H1 (cell line): ENCODE measurements around the gene ZC3HAV1. TPM values are rescaled to one million over a fixed set of nuclear protein-coding genes. Genes with fewer than 3 reads are reported as not detected.

Experiments used
- CTCF ChIA-PET: fragments of 300-600 bp; sonication (Branson Sonifier 250); formaldehyde crosslinking; loops from one replicate; lab custom pipeline; 2021; ENCODE audit not compliant: partially characterized antibody; lab: Charles Lee
- POLR2A ChIA-PET: fragments of 300-600 bp; sonication (Branson Sonifier 250); formaldehyde crosslinking; loops from one replicate; lab custom pipeline; 2021; ENCODE audit warnings: inconsistent platforms; ENCODE audit not compliant: partially characterized antibody; lab: Charles Lee
- DNase-seq, 2 experiments: peaks; one replicate each; pipeline versions ENCODE4 v3.0.0 to v3.0.0-alpha.2; 2010 to 2022; ENCODE audit warnings: low spot score in 2 of 2, low read depth in 1 of 2, mixed read lengths in 1 of 2
- FAIRE-seq: peaks from 2 replicates; lab custom pipeline; 2011; peaks lifted over from hg19 to GRCh38; lab: Jason Lieb, UNC
- H2AFZ ChIP-seq: 2 replicates; pipeline ENCODE4 v1.8.1; 2012; ENCODE audit warnings: low read length, inconsistent platforms
- H2AK5ac ChIP-seq: 2 replicates; pipeline ENCODE4 v1.6.1; 2013; ENCODE audit warnings: low read depth, low read length
- H2BK120ac ChIP-seq: replicated peaks from 2 replicates; pipeline ENCODE3; 2013; ENCODE audit warnings: low read depth, low read length, inconsistent platforms
- H2BK12ac ChIP-seq: 2 replicates; pipeline ENCODE4 v1.6.1; 2013; ENCODE audit warnings: low read depth, low read length
- H2BK15ac ChIP-seq: 2 replicates; pipeline ENCODE4 v1.6.1; 2013; ENCODE audit warnings: low read length
- H2BK20ac ChIP-seq: 2 replicates; pipeline ENCODE4 v1.6.1; 2013; ENCODE audit warnings: low read length
- H2BK5ac ChIP-seq: 2 replicates; pipeline ENCODE4 v1.6.1; 2013; ENCODE audit warnings: low read depth, low read length
- H3K14ac ChIP-seq: 2 replicates; pipeline ENCODE4 v1.6.1; 2013; ENCODE audit warnings: inconsistent platforms; ENCODE audit not compliant: insufficient read length
- H3K18ac ChIP-seq: 2 replicates; pipeline ENCODE4 v1.6.1; 2013; ENCODE audit warnings: low read length; ENCODE audit errors: extremely low read depth
- H3K23ac ChIP-seq: 2 replicates; pipeline ENCODE4 v1.6.1; 2013; ENCODE audit warnings: inconsistent platforms; ENCODE audit not compliant: insufficient read length
- H3K23me2 ChIP-seq: 2 replicates; pipeline ENCODE4 v1.6.1; 2013; ENCODE audit warnings: low read depth, low read length
- H3K27ac ChIP-seq: 2 replicates; pipeline ENCODE4 v1.6.1; 2011; ENCODE audit warnings: low read depth, low read length, inconsistent platforms
- H3K27me3 ChIP-seq, 4 experiments: replicated peaks in 1 of 4; 1 replicate in 1 of 4; 2 replicates in 3 of 4; pipeline versions ENCODE4 v1.6.1 to v1.8.1; 2011 to 2013; ENCODE audit warnings: low read length in 3 of 4, mild to moderate bottlenecking in 3 of 4, inconsistent platforms in 2 of 4, mixed read lengths in 2 of 4, moderate library complexity in 1 of 4; ENCODE audit not compliant: control insufficient read depth in 3 of 4, insufficient read depth in 3 of 4; ENCODE audit errors: extremely low read depth in 1 of 4
- H3K36me3 ChIP-seq, 4 experiments: 2 replicates each; pipeline versions ENCODE4 v1.6.1 to v1.8.1; 2011 to 2013; ENCODE audit warnings: mild to moderate bottlenecking in 4 of 4, low read length in 3 of 4, moderate library complexity in 2 of 4, control low read depth in 1 of 4, inconsistent platforms in 1 of 4; ENCODE audit not compliant: insufficient read depth in 4 of 4, control insufficient read depth in 2 of 4
- H3K4ac ChIP-seq: replicated peaks from 2 replicates; pipeline ENCODE3; 2013; ENCODE audit warnings: low read length, low read depth, mixed read lengths, inconsistent platforms; ENCODE audit not compliant: insufficient read length
- H3K4me1 ChIP-seq, 4 experiments: replicated peaks in 1 of 4; 1 replicate in 1 of 4; 2 replicates in 3 of 4; pipeline versions ENCODE4 v1.6.1 to v1.8.1; 2011 to 2013; ENCODE audit warnings: low read length in 3 of 4, inconsistent platforms in 2 of 4, mixed read lengths in 1 of 4; ENCODE audit not compliant: insufficient read depth in 4 of 4, control insufficient read depth in 3 of 4
- H3K4me2 ChIP-seq, 2 experiments: 2 replicates each; pipeline versions ENCODE4 v1.6.1 to v1.8.1; 2011 to 2013; ENCODE audit warnings: low read depth in 2 of 2, low read length in 2 of 2, control low read depth in 1 of 2, inconsistent platforms in 1 of 2, mild to moderate bottlenecking in 1 of 2; ENCODE audit not compliant: insufficient read depth in 1 of 2
- H3K4me3 ChIP-seq, 4 experiments: fragments of 200-600, 300-600 bp in 1 of 4; sonication (generic), shearing (Covaris generic), sonication (Bioruptor Twin) in 1 of 4; 2 replicates each; pipeline versions ENCODE4 v1.5.1 to v1.8.1; 2011 to 2016; ENCODE audit warnings: low read length in 4 of 4, low read depth in 3 of 4, control low read depth in 2 of 4, inconsistent platforms in 2 of 4, mild to moderate bottlenecking in 2 of 4, mixed read lengths in 1 of 4, moderate library complexity in 1 of 4; ENCODE audit not compliant: insufficient read depth in 2 of 4; ENCODE audit errors: extremely low read depth in 1 of 4
- H3K56ac ChIP-seq: replicated peaks from 2 replicates; pipeline ENCODE3; 2013; ENCODE audit warnings: low read depth, mild to moderate bottlenecking, mixed read lengths, low read length, inconsistent platforms; ENCODE audit not compliant: insufficient read length
- H3K79me1 ChIP-seq: 2 replicates; pipeline ENCODE4 v1.6.1; 2013; ENCODE audit warnings: low read depth, low read length, control low read depth
- H3K79me2 ChIP-seq, 2 experiments: 2 replicates each; pipeline versions ENCODE4 v1.6.1 to v1.8.1; 2012 to 2013; ENCODE audit warnings: low read length in 2 of 2, mild to moderate bottlenecking in 2 of 2, inconsistent platforms in 1 of 2; ENCODE audit not compliant: insufficient read depth in 2 of 2, control insufficient read depth in 1 of 2
- H3K9ac ChIP-seq, 4 experiments: replicated peaks in 1 of 4; 1 replicate in 1 of 4; 2 replicates in 3 of 4; pipeline versions ENCODE4 v1.6.1 to v1.8.1; 2011 to 2013; ENCODE audit warnings: low read depth in 3 of 4, low read length in 3 of 4, control low read depth in 2 of 4, mild to moderate bottlenecking in 2 of 4, moderate library complexity in 2 of 4, inconsistent platforms in 1 of 4; ENCODE audit errors: extremely low read depth in 1 of 4
- H3K9me3 ChIP-seq, 2 experiments: 2 replicates each; pipeline versions ENCODE4 v1.6.1 to v1.8.1; 2012 to 2013; ENCODE audit warnings: mild to moderate bottlenecking in 2 of 2, moderate library complexity in 2 of 2, control low read depth in 1 of 2, inconsistent platforms in 1 of 2, low read depth in 1 of 2, low read length in 1 of 2, mixed read lengths in 1 of 2; ENCODE audit not compliant: insufficient read depth in 2 of 2
- H4K20me1 ChIP-seq, 2 experiments: replicated peaks in 1 of 2; 2 replicates each; pipeline versions ENCODE3 to v1.8.1; 2011 to 2013; ENCODE audit warnings: inconsistent platforms in 2 of 2, low read length in 2 of 2, mild to moderate bottlenecking in 1 of 2; ENCODE audit not compliant: insufficient read depth in 2 of 2, control insufficient read depth in 1 of 2
- H4K5ac ChIP-seq: 2 replicates; pipeline ENCODE4 v1.6.1; 2013; ENCODE audit warnings: low read length, low read depth, mixed read lengths, inconsistent platforms; ENCODE audit not compliant: insufficient read length
- H4K8ac ChIP-seq: 2 replicates; pipeline ENCODE4 v1.8.0; 2013; ENCODE audit warnings: mild to moderate bottlenecking, moderate library complexity, low read length, inconsistent platforms; ENCODE audit not compliant: insufficient read depth; ENCODE audit errors: extremely low read depth
- H4K91ac ChIP-seq: replicated peaks from 2 replicates; pipeline ENCODE3; 2013; ENCODE audit warnings: low read length, mixed read lengths, inconsistent platforms; ENCODE audit not compliant: insufficient read length
- ASH2L ChIP-seq: fragments of 200-600, 300-600 bp; sonication (generic); IDR thresholded peaks from one replicate; pipeline ENCODE4 v1.7.1; 2017; ENCODE audit warnings: low read length
- CEBPB ChIP-seq: IDR thresholded peaks from 2 replicates; pipeline ENCODE4 v1.6.1; 2012; ENCODE audit warnings: low read depth, low read length
- EGR1 ChIP-seq: IDR thresholded peaks from 2 replicates; pipeline ENCODE4 v1.6.1; 2011; ENCODE audit warnings: low read depth, low read length, borderline replicate concordance
- GABPA ChIP-seq: IDR thresholded peaks from 2 replicates; pipeline ENCODE4 v1.6.1; 2011; ENCODE audit warnings: mild to moderate bottlenecking, low read length, moderate library complexity, borderline replicate concordance; ENCODE audit not compliant: insufficient read depth
- JUN ChIP-seq: IDR thresholded peaks from 2 replicates; pipeline ENCODE4 v1.6.1; 2011; ENCODE audit warnings: low read depth, mild to moderate bottlenecking, improper control_type of control experiment, low read length
- KDM1A ChIP-seq: fragments of 200-600, 300-600 bp; sonication (generic); IDR thresholded peaks from 2 replicates; pipeline ENCODE4 v1.7.1; 2016; ENCODE audit warnings: mild to moderate bottlenecking, low read length, borderline replicate concordance
- KDM5A ChIP-seq: fragments of 200-600 bp; IDR thresholded peaks from 2 replicates; pipeline ENCODE4 v1.7.1; 2012; ENCODE audit warnings: mild to moderate bottlenecking, low read length, inconsistent platforms, mixed read lengths
- PHF8 ChIP-seq: fragments of 200-600 bp; sonication (generic); conservative IDR thresholded peaks from 2 replicates; pipeline ENCODE4 v1.7.1; 2012; ENCODE audit warnings: low read depth, mild to moderate bottlenecking, inconsistent platforms, low read length, moderate library complexity
- RAD21 ChIP-seq, 2 experiments: IDR thresholded peaks in 1 of 2; conservative IDR thresholded peaks in 1 of 2; 2 replicates each; pipeline ENCODE4 v1.6.1; 2011; ENCODE audit warnings: low read depth in 2 of 2, low read length in 2 of 2, improper control_type of control experiment in 1 of 2, inconsistent platforms in 1 of 2, mild to moderate bottlenecking in 1 of 2, moderate library complexity in 1 of 2
- RBBP5 ChIP-seq: IDR thresholded peaks from 2 replicates; pipeline ENCODE4 v1.7.1; 2012; ENCODE audit warnings: low read depth, mild to moderate bottlenecking, inconsistent platforms, low read length, moderate library complexity, borderline replicate concordance
- SP1 ChIP-seq: IDR thresholded peaks from 2 replicates; pipeline ENCODE4 v1.6.1; 2011; ENCODE audit warnings: low read depth, low read length
- TAF1 ChIP-seq: IDR thresholded peaks from 2 replicates; pipeline ENCODE4 v1.6.1; 2011; ENCODE audit warnings: mild to moderate bottlenecking, low read depth, low read length
- TAF7 ChIP-seq: optimal IDR thresholded peaks from 2 replicates; pipeline ENCODE3; 2011; ENCODE audit warnings: low read depth, mild to moderate bottlenecking, inconsistent platforms, low read length, moderate library complexity, borderline replicate concordance
- WGBS, 2 experiments: shearing (Covaris generic) in 1 of 2; methylation state at CpG; one replicate each; pipeline versions ENCODE4 v1.1.6 to v1.1.7; 2013 to 2015; ENCODE audit warnings: low lambda C conversion rate in 2 of 2, mixed read lengths in 2 of 2, inconsistent platforms in 1 of 2, low coverage in 1 of 2, missing lambda C conversion rate in 1 of 2; ENCODE audit not compliant: insufficient replicate concordance in 2 of 2, insufficient coverage in 1 of 2, insufficient read length in 1 of 2; ENCODE audit errors: extremely low coverage in 1 of 2, missing lambda C conversion rate in 1 of 2; 5-methylcytosine and 5-hydroxymethylcytosine counted together
- polyA plus RNA-seq, 7 experiments: library from polyadenylated mRNA; depleted of rRNA in 3 of 7; stranded (reverse) in 5 of 7; unstranded in 2 of 7; fragments of >200 nt in 5 of 7; fragments of 200-250 nt in 2 of 7; gene quantifications; 1 replicate in 5 of 7; 2 replicates in 1 of 7; 4 replicates in 1 of 7; pipeline versions ENCODE4 v1.2.1 to v1.2.3, GENCODE V29; 2011 to 2013; ENCODE audit warnings: missing spikeins in 2 of 7, mixed read lengths in 2 of 7
- total RNA-seq: library from RNA; stranded (reverse); fragmentation: NEBNext Ultra II Directional; extraction: Animal tissue kit (Norgen Biotek cat#: 25700); gene quantifications from 2 replicates; pipeline ENCODE4 v1.2.1, GENCODE V29; 2021
- TF ChIP-seq, protein P1 (sequence below): IDR thresholded peaks from 2 replicates; pipeline ENCODE4 v1.6.1; 2012; ENCODE audit warnings: inconsistent platforms

The ZC3HAV1 gene
- total and polyA plus RNA-seq, 2 of the 8 experiments (the other 6 are each of a cell fraction or from before 2014, with no cell fraction given): 22.5 to 43.4 TPM

DNA sequence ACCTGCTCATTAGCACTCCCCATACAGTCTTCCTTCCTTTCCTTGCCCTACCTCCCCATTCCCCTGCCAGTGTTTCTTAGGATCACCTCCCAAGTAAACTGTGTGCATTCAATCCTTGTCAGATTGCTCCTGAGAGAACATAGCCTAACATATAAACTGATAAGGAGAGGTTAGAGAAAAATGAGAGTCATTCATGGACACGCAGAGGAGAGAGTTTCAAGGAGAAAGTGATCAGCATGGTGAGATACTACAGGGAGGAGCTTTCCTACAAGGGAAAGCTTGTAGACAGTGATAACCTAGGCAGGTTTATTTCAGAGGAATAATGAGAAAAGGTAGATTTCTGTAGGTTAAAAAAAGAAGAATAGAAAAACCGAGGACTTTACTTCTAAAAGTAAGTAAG is 70.8 kb downstream of the ZC3HAV1 start:
- H2BK120ac ChIP-seq: no peak overlapping the region
- no peak overlapping the region for H3K56ac ChIP-seq
- no peak overlapping the region for H2BK20ac ChIP-seq
- H3K79me2 ChIP-seq: no peaks in the 10 kb centered on the region
- no peak overlapping the region for H2BK5ac ChIP-seq
- H3K79me1 ChIP-seq: peaks cover 3% of the 10 kb centered on the region; the same call in 1 of the 2 replicates
- no peak overlapping the region for H2AK5ac ChIP-seq
- H2BK15ac ChIP-seq: no peak overlapping the region
- no peak overlapping the region for H4K91ac ChIP-seq
- H2BK12ac ChIP-seq: no peak overlapping the region
- no peak overlapping the region for H3K4me2 ChIP-seq
- no peak overlapping the region for H4K8ac ChIP-seq
- no peak overlapping the region for H4K5ac ChIP-seq
- no peaks in the 10 kb centered on the region for H4K20me1 ChIP-seq
- no peaks in the 10 kb centered on the region for H3K9me3 ChIP-seq
- peaks cover 5 to 9% (median 7%) of the 10 kb centered on the region in 4 experiments; a peak in 5 of 7 replicates for H3K4me1 ChIP-seq
- H3K4me3 ChIP-seq: no peak overlapping the region
- no peak overlapping the region for H3K18ac ChIP-seq
- no peak overlapping the region for H3K4ac ChIP-seq
- peaks cover 10% of the 10 kb centered on the region; the same call in 1 of the 2 replicates for H3K23me2 ChIP-seq
- H3K36me3 ChIP-seq: peaks cover 0 to 3% (median 1%) of the 10 kb centered on the region in 4 experiments; a peak in 2 of 8 replicates
- 78% methylated on average over 2 of the region's 2 CpGs; no CpG with 5 or more reads in 1 of the 2 experiments for WGBS, 2 experiments
- CTCF ChIA-PET: interaction anchor here (0.6 kb wide), 1 partner anchor 316 kb away, joined by 3 read pairs; no protein-coding TSS in a partner anchor
- H3K14ac ChIP-seq: no peak overlapping the region
- peaks cover 0 to 2% (median 0%) of the 10 kb centered on the region in 4 experiments; a peak in 2 of 7 replicates for H3K27me3 ChIP-seq
- FAIRE-seq: no peak
- H2AFZ ChIP-seq: no peak overlapping the region
- H3K9ac ChIP-seq: no peak overlapping the region; a peak in 1 of 7 replicates
- POLR2A ChIA-PET: no interaction called here
- no peak for DNase-seq
- H3K27ac ChIP-seq: no peak overlapping the region
- no peak overlapping the region for H3K23ac ChIP-seq
- TF ChIP-seq GABPA: no peak
- no peak for TF ChIP-seq SP1
- TF ChIP-seq, protein P1, sequence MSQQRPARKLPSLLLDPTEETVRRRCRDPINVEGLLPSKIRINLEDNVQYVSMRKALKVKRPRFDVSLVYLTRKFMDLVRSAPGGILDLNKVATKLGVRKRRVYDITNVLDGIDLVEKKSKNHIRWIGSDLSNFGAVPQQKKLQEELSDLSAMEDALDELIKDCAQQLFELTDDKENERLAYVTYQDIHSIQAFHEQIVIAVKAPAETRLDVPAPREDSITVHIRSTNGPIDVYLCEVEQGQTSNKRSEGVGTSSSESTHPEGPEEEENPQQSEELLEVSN: no peak
- TF ChIP-seq TAF1: no peak
- TF ChIP-seq RAD21 (IDR thresholded peaks at IDR 0.05 in 1 of 2, conservative IDR thresholded peaks at IDR 0.05 in 1 of 2; ENCODE audit: low read depth in 2 of 2, low read length in 2 of 2): no peak
- no peak for TF ChIP-seq PHF8
- no peak for TF ChIP-seq RBBP5
- TF ChIP-seq TAF7: no peak
- TF ChIP-seq ASH2L: no peak
- TF ChIP-seq KDM5A: no peak
- no peak for TF ChIP-seq JUN
- no peak for TF ChIP-seq KDM1A
- TF ChIP-seq CEBPB: no peak
- no peak for TF ChIP-seq EGR1
